Astrocyte of the cerebellum (primary cell): Measurements from ENCODE around the gene TNRC6B.

Experiments
- DNase-seq: peaks from one replicate; pipeline ENCODE4 v3.0.0-alpha.2; 2011; ENCODE audit warnings: low read depth
- H3K4me3 ChIP-seq: 2 replicates; pipeline ENCODE4 v1.5.1; 2011; ENCODE audit warnings: mild to moderate bottlenecking, low read depth, low read length, moderate library complexity
- CTCF ChIP-seq: IDR thresholded peaks from 2 replicates; pipeline ENCODE4 v1.5.1; 2012; ENCODE audit warnings: low read length, low read depth, moderate library complexity, mild to moderate bottlenecking; ENCODE audit errors: missing control alignments
- in situ Hi-C: cut with HindIII; loops from 2 replicates; pipeline ENCODE4 v1.10.0; 2017; ENCODE audit warnings: low sequenced_read_pairs

TNRC6B gene

GRCh38 chr22:40258017-40258416, 80.3 kb downstream of the TNRC6B start:
- in situ Hi-C loops, result no loop called here
- no peak for TF ChIP-seq CTCF
- no peak overlapping the region for H3K4me3 ChIP-seq
- no peak for DNase-seq

GRCh38 chr22:40258501-40258915, 80.8 kb downstream of the TNRC6B start:
- H3K4me3 ChIP-seq, result no peak overlapping the region
- TF ChIP-seq CTCF, result no peak
- in situ Hi-C loops, result no loop called here
- peak; percentile 26 for DNase-seq

- no peak for TF ChIP-seq CTCF
- in situ Hi-C loops, result no loop called here
- no peak for DNase-seq
- H3K4me3 ChIP-seq, result no peak overlapping the region
Measured at GRCh38 chr22:40261783-40262182, 84.1 kb downstream of the TNRC6B start.

- no peak for TF ChIP-seq CTCF
- no peak for DNase-seq
- H3K4me3 ChIP-seq, result no peak overlapping the region
- in situ Hi-C loops, result no loop called here
Measured at GRCh38 chr22:40263191-40263590, 85.5 kb downstream of the TNRC6B start.

- no peak overlapping the region for H3K4me3 ChIP-seq
- no peak for TF ChIP-seq CTCF
- DNase-seq, result no peak
- in situ Hi-C loops, result no loop called here
Measured at GRCh38 chr22:40265783-40266182, 88.1 kb downstream of the TNRC6B start.

- DNase-seq, result no peak
- no peak overlapping the region for H3K4me3 ChIP-seq
- no peak for TF ChIP-seq CTCF
- in situ Hi-C loops, result no loop called here
Measured at GRCh38 chr22:40270031-40270430, 92.3 kb downstream of the TNRC6B start.
